GM18499 (cell line): ENCODE results near the gene KRAS.

Source experiments
- ATAC-seq: cut with Tn5 transposase; IDR thresholded peaks from one replicate; pipeline ENCODE4 v1.9.1; 2021; ENCODE audit warnings: moderate number of reproducible peaks; ENCODE audit not compliant: insufficient read depth, unreplicated experiment

Gene KRAS

DNA sequence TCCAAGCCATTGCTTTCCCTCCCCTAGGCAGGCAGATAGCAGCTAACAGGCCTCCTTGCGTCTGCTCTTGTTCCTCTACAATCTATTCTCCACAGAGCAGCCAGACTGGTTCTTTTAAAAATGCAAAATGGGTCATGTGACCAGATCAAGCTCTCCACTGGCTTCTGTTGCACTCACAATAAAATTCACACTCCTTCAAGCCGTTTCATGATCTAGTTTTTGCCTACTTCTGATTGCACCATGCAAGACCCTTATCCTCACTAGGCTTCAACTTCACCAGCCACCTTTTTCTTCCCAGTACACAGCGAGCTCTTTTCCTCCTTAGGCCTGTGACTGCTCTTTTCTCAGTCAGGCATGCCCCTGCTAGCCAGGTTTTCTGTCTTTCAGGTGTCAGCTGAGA, 6.1 kb upstream of the KRAS start:
- no peak for ATAC-seq

DNA sequence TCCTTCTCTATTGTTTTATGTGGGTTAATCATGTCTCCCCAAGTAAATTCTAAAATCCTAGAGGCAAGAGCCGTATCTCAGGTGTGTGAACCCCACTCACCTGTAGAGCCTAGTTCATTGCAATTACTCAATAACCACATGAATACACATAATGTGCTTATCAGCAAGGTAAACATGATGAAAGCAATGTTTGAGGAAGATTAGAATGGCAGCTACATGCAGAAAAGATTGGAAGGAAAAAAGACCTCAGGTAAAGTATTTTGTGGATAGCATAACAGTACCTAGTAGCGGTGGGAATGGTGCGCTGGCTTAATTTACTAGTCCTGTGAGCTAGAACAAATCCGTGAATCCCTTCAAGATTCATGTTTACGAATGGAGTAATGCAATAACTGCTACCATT, 5.3 kb upstream of the KRAS start:
- no peak for ATAC-seq

DNA sequence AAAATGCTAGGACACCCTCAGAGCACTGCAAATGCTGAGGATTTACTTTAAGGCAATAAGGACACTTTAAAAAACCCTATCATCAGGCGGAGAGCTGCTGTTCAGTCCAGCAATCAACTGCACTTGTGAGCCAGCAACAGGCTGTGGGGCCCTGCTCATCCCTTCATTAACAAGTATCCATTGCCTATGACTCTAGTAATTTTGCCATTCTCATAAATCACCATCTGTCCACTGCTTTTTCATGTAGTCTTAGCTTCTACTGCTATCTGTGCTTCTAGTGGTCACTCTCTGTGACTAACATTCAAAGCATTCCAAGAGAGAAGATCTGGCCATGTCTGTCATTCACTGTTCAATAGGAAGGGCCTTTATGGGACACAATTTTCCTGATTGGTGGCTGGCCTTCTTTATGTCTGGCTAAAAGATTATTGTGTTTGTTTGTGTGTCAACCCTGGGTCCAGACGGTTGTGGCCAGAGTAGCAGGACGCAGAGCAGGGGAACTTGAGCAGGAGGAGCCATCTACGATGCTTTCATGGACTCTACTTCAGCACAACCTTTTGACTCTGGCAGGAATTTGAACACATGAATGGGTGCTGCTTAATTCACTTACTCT, 3.6 kb upstream of the KRAS start:
- no peak for ATAC-seq

DNA sequence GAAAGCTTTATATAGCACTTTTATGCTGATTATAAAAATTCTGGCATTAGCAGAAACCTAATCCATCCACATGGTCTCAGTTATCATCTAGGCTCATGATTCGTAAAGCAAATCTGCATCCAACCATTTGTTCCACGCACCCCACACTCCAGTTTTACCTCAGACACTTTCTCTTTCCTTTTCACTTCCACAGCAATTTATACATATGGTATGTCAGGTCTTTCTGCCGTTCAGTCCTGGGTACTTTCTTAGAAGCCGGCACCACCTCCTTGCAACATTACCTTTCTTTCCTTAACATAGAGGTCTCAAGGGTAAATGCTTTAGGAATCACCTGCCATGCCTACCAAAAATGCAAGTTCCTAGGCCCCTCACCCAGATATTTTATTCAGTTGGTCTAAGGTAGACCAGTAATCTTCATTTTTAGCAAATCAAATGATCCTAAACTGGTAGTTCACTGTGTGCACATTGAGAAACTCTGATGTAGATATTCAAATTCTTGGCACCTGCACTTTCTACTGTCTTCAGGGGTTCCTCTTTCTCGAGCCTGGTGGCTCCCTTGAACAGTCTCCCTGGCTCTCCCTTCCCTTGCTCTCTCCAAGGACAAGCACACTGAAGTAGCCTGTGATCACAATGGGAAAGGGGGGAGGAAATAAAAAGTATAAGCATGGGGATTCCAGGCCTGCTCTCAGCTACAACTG, 2.8 kb upstream of the KRAS start:
- no peak for ATAC-seq

DNA sequence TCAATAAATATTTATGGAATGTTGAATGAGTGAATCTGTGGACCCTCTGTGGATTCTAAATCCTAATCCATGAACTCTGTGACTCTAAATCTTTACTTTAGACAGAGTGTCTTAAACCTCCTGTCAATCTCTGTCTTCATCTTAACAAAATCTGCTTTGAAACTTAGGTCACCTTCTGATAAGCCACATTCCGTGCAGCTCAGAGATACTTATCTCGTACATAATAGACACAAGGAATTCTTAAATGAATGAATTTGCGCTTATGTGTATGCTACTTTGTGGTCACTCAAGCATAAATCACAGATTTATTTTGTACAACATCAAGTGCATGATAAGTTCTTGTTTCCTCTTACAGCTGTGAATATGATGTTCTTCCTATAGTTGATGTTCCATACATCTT, 2.2 kb upstream of the KRAS start:
- ATAC-seq, result no peak

DNA sequence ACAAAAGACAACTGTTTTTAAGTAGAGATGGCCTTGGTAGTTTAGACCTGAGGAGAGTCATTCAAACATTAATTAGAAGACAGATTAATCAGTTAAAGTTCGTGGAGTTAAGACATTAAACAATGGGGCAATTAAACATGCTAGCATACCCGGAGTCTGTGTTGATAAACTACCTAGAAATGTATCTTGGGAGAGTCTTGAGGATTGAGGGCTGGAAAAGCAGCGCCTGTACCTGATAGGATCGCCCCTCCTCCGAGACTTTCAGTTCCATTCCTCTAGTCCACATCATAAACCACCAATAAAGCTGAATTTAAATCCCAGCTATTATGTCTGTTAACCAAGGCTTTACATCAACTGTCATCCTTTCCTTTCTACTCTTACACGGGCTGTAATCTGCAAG, 1.0 kb upstream of the KRAS start:
- no peak for ATAC-seq

DNA sequence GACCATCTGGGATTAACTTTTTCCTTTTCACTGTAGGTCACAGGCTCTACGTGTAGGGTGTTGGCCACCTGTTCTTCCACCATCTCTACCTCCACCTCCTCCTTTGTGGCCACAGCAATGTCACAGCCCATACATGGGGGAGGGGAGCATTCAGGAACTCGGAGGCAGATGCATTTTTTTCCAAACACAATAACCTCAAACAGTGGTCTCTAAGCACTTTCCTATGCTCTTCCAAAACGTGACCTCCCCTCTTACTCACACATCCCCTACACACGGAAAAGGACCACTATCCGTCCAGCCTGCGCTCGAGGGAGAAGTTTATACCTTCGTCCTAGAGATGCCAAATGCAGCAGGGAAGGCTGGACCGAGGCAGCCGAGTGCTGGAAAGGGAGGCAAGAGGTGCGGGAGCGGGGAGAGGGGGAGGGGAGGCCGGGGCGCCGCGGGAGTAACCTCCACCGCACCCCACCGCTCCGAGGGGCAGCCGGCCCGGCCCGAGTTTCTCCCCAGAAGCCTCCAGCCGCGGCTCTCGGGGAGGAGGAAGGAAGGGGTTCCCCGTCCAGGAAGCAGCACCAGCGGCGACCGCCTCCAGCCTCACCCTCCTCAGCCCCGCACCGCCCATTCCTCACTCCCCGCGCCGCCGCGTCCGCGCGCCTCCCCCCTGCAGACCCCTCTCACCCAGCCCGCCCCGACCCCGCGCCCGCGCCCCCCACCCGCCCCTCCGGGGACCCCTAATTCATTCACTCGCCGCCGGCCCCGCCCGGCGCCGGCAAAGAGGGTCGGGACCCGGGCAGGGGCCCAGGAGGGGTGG, 594 bp downstream of the KRAS start:
- ATAC-seq, result no peak

DNA sequence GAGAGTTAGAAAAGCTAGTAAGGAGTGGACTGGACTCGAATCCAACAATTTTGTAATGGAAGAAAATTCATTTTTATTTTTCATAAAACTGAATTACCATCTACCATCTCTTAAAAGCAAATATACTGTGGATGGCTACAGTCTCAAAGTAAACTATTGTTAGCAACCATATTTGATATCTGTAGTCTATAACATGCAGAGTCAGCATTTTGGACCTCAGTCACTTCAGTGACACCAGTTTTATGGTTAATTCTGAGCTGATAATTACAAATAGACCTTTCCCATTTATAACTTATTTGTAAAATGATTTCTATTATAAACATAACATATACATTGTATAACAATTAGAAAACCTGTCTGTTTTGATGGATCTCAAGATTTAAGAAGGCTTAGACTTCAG, 2.0 kb downstream of the KRAS start:
- ATAC-seq, result no peak

DNA sequence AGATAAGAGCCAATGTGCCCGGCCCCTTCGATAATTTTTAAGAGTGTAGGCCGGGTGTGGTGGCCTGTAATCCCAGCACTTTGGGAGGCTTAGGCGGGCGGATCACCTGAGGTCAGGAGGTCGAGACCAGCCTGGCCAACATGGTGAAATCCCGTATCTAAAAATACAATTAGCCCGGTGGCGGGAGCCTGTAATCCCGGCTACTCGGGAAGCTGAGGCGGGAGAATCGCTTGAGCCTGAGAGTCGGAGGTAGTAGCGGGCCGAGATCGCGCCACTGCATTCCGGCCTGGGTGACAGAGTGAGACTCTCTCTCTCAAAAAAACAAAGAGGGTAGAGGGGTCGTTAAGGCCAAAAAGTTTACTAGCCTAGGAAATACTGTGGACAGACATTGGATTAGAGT, 2.6 kb downstream of the KRAS start:
- no peak for ATAC-seq

DNA sequence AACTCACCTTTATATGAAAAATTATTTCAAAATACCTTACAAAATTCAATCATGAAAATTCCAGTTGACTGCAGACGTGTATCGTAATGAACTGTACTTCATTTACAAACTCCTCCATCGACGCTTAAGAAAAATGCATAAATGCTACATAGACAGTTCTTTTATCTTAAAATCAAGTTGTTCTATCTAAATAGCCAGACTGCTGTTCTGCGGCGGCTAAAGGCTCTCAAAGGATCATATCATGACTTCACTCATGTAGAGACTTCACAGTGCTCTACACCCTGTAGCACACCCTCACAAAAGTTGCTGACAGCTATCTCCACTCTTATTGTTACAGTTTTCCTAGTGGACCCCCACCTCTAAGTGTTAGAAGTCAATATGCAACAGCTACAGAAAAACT, 5.2 kb downstream of the KRAS start:
- no peak for ATAC-seq

DNA sequence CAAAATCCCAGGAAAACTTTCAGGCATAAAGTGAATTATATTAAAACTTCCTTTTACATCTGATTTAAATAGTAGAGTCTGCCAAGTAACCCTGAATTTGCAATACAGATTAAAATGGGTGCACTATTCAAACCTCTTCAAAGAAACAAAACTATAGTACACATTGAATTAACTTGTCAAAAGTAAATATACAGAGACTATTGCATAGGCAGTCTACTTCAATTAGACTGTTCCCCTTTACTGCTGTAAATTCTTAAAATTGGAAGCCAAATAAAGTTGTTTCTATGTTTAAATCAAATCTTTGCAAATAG, 7.1 kb downstream of the KRAS start:
- ATAC-seq, result no peak

DNA sequence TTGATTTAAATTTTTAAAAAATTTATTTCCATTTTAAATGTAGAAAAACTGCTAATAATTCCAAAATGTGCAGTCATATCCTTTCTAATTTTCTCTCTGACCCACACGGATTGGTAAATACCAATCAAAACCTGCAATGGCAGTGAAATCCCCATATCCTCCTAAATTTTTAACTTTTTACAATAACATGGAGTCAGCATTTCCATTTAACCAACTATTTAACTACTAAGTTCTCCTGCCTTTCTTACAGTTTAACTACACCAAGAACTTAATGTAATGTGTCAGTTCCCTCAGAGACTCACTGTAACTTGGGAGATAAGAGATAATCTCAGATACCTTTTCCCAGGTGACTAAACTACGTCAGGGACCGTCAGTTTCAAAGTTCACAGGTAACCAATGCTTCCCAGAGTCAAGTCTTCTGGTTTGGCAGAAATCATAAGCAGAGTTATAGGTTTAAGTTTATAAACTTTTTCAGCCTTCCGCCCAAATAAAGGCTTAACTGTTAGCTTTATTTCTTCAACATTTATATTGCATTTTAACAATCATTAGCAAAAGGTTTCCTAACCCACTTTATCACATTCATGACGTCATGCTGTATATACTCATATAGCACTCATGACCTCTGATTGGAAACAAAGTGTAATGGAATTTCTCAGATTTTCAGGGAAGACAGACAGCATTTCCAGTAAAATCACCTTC, 7.6 kb downstream of the KRAS start:
- ATAC-seq, result no peak

DNA sequence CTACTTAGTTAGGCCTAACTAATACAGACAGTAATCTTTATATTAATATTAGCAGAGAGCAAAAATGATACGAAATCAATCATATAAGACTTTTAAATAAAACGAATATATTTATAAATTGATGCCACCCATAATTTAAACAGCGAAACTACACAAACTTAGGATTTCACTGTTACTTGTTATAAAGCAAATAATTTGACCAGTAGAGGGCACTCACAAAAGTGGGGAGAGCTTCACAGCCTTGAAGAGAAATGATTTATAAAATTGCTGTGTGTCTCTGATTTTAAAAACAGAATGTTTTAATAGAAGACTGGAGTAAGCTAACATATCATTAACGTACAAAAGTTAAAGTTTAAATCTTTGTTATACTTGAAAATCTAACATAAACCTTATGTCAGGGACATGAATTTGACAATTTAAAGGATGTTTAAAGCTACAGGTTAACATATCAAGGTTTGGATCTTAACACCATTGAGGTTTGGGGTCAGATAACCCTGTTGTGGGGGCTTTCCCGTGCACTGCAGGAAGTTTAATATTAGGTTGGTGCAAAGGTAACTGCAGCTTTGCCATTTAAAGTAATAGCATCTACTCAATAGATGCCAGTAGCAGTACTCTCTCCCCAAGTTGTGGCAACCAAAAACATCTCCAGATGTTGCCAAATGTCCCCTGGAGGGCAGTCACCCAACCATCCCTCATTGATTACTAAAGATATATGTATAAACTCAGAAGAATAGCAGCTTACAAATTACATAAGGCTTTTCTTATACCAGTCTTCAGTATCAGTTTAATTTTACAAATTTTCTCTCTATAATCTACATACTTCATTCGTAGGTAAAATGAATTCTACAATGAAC, 9.3 kb downstream of the KRAS start:
- ATAC-seq, result no peak

DNA sequence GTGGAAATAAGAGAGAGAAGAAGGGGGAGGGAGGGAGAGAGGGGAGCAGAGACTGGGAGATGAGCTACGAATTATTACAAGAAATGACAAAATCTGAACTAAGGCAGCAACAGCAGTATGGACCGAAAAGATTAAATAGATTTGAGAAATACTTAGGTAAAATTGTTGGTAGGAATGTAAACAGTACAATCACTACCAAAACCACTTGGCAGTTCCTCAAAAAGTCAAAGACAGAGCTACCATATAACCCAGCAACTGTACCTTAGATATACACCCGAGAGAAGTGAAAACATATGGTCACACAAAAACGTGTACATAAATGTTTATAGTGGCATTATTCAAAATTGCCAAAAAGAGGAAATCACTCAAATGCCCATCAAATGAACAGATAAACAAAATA, 14.1 kb downstream of the KRAS start:
- no peak for ATAC-seq

DNA sequence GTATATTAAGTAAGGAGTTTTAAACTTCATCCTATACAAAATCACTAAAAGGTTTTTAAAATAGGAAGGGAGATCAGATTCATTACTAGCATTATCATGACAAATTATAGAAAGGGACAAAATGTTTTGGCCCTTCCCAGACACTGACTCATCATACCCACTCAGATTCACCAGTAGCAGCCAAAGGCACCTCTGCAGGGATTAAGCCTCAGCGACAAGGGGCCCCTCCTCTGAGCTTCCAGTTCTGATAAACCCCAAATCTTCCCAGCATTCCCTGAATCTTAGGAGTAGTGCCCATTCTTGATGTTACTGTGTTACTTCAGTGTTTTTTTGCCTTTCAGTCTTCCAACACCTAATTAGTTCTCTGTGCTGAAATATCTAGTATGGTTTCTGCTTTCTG, 14.5 kb downstream of the KRAS start:
- ATAC-seq, result no peak

DNA sequence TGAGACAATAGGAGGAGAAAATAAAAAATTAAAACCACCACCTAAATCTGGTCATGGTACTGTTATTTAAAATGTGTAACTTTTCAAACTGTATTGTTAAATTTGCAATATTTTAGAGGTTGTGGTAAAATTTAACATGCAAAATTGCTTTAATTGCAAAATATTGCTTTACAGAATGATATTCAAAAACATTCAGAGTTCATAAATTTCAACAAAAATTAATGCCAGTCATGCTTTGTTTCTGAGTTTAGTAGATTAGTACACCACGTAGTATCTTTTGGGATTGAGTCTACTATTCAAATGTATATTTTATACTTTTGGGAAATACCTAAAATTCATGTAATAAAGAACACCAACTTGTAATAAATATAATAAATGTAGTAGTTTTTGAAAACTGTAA, 37.4 kb downstream of the KRAS start:
- no peak for ATAC-seq

DNA sequence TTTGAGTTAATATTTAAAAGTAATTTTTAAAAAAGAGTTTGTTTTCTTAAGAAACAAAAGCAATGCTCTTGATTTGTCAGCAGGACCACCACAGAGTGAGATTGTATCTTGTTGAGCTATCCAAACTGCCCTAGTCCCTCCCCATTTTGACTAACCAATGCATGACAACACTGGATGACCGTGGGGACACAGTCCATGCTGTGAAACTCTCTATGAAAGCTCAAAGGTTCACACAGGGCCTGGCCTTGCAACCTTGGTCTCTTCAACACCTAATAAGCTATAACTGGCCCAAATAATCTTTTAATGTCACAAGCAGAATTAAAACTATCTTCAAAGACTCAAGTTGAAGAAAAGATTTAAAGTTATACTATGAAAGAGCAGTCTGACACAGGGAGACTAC, 42.2 kb downstream of the KRAS start:
- no peak for ATAC-seq

DNA sequence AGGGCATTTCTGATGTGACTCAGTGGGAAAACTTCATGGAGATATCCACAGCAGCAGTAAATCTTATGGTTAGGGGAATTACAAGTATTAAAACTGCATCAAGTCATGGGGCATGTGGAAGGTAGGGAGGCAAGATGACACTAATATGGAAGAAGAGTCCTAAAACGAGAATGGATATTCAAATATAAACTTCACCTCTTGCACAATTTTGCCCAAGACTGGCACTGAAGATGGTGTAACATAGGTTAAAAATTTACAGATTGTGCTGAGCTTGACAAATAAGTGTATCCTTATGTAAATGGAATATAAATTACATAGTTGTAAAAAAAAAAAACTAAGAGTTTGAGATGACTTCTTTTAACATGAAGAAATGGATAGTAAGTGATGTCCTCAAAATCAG, 42.9 kb downstream of the KRAS start:
- no peak for ATAC-seq

DNA sequence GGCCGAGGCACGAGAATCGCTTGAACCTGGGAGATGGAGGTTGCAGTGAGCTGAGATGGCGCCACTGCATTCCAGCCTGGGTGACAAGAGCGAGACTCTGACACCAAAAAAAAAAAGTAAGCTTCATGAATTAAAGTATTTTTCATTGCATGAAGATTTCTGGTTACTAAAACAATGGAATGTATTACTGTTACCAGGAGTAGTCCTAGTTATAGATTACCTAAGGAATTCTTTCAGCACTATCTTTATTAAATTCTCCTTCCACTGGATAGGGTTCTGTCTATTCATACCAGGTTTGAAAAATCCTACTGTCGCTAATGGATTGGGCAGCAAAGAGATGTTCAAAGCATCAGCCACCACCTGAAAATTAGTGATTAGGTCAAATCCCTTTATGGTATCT, 43.3 kb downstream of the KRAS start:
- ATAC-seq, result no peak

DNA sequence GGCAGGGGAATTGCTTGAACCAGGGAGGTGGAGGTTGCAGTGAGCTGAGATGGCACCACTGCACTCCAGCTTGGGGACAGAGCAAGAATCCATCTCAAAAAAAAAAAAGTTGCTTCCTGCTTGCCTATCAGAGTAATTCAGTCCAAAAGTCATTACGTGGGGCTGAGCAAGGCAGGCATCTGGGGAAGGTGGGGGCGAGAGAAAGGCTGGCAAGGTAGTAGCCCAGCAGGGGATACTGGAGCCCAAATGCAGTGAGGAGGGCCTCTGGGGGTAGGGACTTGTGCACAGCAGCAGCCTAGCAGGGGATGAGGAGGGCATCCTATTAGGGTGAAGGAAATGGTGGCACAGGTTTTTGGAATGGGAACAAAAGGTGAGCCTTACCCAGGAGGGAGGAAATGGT, 48.6 kb downstream of the KRAS start:
- ATAC-seq, result no peak
